Uterus (tissue), 2 donors: ENCODE measurements around the gene ZC2HC1B.

Experiments
- POLR2A ChIP-seq, 2 donors: fragments of 450-650 bp; IDR thresholded peaks; one replicate each; pipeline ENCODE4 v1.6.1; 2016; ENCODE audit warnings: antibody characterized with exemption in 2 of 2, mild to moderate bottlenecking in 1 of 2, moderate library complexity in 1 of 2
- TF ChIP-seq, protein P1 (sequence below), 4 experiments: fragments of 200-600 bp in 2 of 4; fragments of 450-650 bp in 2 of 4; sonication (generic) in 2 of 4; IDR thresholded peaks; one replicate each; pipeline ENCODE4 v1.5.1; 2016 to 2019; ENCODE audit warnings: antibody characterized with exemption in 4 of 4, mild to moderate bottlenecking in 2 of 4, moderate library complexity in 1 of 4

DNA sequence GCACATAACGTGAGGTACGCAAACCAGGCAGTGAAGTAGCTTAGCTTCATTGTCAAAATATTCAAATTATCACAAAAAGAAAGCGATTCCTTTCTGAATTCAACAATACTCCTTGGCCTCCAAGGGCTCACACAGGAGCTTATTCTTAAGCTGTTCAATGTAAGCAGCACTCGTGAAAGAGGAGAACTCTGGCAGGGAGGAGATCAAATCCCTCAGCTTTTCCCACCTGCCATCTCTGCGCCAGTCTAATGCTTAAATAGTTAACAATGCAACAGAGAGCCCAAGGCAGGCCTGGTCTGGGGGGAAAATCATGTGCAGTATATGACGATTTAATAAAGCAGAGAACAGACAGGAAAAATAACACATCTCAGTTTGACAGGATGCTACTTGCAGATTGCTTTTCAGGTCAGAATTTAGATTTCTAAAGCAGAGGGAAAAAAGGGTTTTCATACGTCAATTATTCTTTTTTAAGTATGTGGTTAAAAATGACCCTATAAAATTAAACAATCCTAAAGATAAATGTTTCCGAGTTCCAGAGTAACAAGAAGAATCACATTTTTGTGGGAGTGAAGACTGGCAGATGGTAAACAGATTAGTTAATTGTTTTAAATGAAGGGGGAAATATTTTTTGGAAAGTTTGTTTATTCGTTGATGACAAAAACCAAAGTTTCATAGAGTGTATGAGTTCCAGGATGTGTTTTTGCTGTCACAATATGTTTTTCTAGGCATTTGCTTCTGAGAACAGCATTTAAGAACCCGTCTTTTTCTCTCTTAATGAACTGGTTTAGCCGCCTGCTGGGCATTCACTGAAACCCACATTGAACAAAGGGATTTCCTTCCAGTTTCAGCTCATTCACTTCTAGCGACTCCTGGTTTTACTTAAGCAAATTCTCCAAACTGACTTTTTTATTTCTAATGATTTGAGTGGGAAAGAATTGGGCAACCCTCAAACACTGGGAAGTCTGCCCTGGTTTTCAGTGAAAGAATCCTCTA, 97.9 kb downstream of the ZC2HC1B start:
- TF ChIP-seq, protein P1, sequence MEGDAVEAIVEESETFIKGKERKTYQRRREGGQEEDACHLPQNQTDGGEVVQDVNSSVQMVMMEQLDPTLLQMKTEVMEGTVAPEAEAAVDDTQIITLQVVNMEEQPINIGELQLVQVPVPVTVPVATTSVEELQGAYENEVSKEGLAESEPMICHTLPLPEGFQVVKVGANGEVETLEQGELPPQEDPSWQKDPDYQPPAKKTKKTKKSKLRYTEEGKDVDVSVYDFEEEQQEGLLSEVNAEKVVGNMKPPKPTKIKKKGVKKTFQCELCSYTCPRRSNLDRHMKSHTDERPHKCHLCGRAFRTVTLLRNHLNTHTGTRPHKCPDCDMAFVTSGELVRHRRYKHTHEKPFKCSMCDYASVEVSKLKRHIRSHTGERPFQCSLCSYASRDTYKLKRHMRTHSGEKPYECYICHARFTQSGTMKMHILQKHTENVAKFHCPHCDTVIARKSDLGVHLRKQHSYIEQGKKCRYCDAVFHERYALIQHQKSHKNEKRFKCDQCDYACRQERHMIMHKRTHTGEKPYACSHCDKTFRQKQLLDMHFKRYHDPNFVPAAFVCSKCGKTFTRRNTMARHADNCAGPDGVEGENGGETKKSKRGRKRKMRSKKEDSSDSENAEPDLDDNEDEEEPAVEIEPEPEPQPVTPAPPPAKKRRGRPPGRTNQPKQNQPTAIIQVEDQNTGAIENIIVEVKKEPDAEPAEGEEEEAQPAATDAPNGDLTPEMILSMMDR (IDR thresholded peaks at IDR 0.05): peak; percentile 21 to 49 (median 41)
- TF ChIP-seq POLR2A (IDR thresholded peaks at IDR 0.05): no peak
